IPS-NIHi7 (cell line): ENCODE data around the gene NTSR2.

ENCODE experiments used
- DNase-seq: peaks from one replicate; pipeline ENCODE4 v3.0.0; 2012; ENCODE audit warnings: mixed read lengths; ENCODE audit errors: extremely low spot score

NTSR2 gene

GRCh38 chr2:11657646-11658045 lies 12.3 kb downstream of the NTSR2 start:
- no peak for DNase-seq

GRCh38 chr2:11657195-11657594 lies 12.8 kb downstream of the NTSR2 start:
- DNase-seq = no peak

DNA sequence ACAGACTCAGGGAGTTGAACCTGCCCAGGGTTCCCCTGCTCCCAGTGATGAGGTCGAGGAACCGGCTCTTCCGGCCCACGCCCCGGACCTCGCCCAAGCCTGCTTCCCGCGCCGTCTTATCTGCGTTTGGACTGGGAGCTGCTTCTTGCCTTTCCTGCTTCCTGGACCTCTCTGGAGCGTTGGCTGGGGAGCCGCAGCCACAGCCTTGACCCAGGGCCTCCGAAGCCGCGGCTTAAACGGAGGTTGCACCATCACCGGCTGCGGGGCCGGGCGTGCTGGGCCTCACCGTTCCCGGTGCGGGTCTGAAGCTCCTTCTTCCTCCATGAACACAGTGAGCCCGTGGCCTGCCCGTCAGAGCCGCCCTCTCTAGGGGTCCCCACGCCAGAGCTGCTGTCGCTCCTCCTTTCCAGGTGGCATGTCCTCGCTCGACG lies 13.3 kb downstream of the NTSR2 start:
- no peak for DNase-seq

- no peak for DNase-seq
Observed at GRCh38 chr2:11656252-11656651, 13.7 kb downstream of the NTSR2 start.

DNA sequence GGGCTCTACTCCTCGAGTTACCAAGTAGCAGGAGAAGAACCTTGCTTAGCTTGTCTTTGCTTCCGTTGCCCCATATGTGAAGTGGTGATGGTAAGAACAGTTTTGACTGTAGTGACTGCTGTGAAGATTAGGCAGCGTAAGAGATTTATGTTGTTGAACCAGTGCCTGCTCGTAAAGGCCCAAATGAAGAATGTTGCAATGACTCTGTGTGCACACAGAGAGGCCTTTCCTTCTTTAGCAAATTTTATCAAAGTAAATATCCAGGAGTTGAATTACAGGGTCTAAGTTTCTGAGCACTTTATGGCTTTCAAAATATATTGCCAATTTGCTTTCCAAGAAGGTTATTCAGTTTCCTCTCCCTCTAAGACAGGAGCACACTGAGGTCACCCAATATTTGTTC lies 14.5 kb downstream of the NTSR2 start:
- no peak for DNase-seq

DNA sequence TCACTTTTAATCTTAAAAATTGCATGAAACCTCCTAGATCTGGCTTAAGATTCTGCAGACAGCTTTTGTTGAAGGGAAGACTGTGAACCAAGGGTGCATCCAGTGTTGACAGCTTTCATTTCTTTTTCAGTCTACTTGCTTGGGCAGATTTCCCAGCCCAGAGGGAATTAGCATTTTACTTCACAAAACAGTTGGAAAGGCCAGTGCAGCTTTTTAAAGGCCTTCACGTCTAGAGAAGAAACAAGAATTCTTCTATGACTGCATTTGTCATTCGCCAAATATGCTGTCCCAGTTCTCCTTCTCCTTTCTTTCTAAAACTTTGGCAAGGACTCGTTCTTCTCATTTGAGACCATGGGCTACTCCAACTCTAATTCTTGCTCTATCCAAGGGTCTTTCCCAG lies 17.4 kb downstream of the NTSR2 start:
- no peak for DNase-seq

DNA sequence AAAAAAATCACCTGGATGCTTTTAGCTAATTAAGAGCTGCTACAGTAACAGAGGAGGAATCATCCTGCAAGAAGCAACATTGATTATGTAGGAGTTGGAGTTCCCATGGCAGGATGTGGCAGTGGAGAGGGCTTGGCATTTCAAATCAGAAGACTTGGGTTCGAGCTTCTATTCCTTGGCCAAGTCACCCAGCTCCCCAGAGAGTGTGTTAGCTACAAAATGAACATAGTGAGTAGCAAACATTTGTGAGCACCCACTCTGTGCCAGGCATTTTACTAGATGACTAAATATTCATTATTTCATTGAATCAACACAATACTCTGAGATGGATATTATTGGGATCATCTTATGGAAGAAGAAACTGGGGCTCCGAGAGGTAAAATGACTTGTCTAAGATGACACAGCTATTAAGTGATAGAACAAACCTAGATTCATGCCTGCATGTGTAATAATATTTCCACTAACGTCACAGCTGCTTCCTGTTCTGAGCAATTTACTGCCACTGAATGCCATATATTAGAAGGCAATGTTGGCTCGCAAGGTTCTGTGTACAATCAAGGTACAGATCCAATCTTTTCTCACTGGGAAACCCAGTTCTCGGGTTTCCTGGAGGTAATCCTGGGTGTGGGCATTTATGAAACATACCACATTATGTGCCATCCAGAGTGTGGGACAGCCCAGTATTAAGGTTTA lies 18.0 kb downstream of the NTSR2 start:
- no peak for DNase-seq

GRCh38 chr2:11649093-11649492 lies 20.9 kb downstream of the NTSR2 start:
- DNase-seq = no peak

DNA sequence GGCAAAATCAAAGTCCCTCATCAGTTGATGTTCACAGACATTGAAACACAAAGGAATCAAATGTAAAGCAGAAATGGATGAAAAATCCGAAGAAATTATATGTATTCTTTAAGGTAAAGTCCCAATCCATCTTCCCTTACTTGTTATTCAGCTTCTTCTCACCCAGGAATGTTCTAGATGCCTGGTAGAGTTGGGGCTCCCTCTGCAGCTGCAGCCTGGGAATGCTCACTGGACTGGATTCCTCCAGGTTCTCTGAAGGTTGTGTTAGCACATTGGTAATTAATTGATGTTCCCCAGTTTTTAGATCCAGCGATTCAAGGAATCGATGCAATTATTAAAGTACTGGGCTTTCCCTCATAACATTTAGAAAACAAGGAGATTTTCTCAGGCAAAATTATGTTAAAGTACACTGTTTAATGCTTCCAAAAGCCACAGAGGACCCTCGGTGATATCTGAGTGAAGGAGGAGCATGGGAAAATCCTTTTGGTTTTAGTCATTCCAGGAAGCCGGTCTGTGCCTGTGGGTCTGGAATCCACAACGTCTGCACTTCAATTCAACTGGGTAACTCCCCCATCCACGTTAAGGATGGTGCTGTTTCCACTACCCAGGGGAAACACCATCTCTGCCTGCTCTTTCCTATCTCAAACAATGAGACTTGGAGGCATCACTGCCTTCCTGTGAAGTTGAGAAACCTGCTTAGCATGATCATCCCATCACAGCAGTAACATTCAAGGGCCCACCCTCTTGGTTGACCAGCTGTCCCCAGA lies 22.0 kb downstream of the NTSR2 start:
- DNase-seq = peak; percentile 36

DNA sequence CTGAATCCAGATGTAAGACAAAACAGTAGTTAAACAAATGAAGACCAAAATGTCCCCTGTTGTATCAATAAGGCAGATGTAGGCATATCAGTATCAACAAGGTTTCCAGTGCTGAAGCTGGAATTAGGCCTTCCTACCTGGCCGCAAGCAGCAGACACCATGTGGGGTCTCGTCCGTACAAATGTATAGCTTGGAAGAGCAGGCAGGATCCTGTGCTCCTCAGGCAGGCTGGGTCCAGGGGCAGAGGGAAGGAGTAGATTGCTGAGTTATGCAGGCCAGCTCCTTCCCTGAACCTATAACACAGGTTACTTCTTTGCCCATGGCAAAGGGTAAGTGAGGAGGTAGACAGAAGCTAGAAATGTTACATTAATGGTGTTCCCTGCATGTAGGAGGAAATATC lies 23.5 kb downstream of the NTSR2 start:
- no peak for DNase-seq

DNA sequence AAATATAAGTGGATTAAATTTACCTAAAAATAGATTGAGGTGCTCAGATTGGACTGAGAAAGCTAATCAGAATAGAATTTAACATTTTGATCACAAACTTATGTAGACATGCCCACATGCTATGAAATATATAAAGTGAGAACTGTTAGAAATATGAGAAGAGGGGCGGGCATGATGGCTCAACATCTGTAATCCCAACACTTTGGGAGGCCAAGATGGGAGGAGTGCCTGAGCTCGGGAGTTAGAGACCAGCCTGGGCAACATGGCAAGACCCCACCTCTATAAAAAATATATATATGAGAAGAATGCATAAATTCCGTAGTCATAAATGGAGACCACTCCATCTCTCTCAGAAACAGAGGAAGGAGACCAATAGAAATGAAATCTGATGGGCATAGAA lies 25.7 kb downstream of the NTSR2 start:
- DNase-seq = no peak

DNA sequence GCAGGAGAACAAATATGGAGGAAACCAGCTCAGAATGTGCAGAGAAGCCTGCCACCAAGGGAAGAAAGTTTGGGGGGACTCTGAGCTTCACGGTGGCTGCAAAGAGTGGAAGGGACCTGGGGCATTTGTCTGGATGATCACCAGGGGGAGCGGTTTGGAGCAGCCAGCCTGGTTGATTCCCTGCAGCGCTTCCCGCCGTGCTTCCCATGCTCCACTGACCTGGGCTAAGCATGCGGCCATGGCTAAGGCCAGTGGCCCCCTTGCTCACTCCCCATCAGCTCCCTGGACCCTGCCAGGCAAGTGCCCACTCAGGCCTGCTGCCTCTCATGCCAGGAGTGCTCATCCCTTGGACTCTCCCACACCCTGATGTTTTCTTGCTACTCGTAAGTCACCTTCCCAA lies 27.0 kb downstream of the NTSR2 start:
- peak; percentile 67 for DNase-seq

GRCh38 chr2:11640132-11640531 lies 29.9 kb downstream of the NTSR2 start:
- no peak for DNase-seq

GRCh38 chr2:11639503-11639902 lies 30.5 kb downstream of the NTSR2 start:
- no peak for DNase-seq

GRCh38 chr2:11637546-11637945 lies 32.4 kb downstream of the NTSR2 start:
- DNase-seq = no peak

DNA sequence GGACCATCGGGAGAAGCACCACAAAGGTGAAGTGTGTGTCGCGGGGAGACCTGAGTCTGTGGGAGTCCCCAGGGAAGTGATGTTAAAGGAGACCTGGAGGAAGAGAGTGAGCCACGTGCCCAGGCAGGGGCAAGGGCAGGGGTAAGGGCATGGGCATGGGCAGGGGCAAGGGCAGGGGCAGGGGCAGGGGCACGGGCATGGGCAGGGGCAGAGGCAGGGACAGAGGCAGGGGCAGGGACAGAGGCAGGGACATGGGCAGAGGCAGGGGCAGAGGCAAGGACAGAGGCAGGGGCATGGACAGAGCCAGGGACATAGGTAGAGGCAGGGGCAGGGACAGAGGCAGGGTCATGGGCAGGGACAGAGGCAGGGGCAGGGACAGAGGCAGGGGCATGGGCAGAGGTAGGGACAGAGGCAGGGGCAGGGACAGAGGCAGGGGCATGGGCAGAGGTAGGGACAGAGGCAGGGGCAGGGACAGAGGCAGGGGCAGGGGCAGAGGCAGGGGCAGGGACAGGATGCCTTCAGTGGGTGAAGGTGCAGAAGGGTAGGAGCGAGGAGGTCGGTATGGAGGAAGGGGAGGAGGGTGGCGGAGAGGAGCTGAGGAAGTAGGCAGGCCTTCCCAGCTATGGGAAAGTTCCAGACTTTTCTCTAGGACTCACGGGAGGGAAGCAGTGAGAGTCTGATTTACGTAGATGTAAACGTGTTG lies 33.3 kb downstream of the NTSR2 start:
- DNase-seq = no peak

- no peak for DNase-seq
Observed at GRCh38 chr2:11635141-11635540, 34.9 kb downstream of the NTSR2 start.

- no peak for DNase-seq
Observed at GRCh38 chr2:11634584-11634983, 35.4 kb downstream of the NTSR2 start.

GRCh38 chr2:11633923-11634478 lies 36.0 kb downstream of the NTSR2 start:
- no peak for DNase-seq

DNA sequence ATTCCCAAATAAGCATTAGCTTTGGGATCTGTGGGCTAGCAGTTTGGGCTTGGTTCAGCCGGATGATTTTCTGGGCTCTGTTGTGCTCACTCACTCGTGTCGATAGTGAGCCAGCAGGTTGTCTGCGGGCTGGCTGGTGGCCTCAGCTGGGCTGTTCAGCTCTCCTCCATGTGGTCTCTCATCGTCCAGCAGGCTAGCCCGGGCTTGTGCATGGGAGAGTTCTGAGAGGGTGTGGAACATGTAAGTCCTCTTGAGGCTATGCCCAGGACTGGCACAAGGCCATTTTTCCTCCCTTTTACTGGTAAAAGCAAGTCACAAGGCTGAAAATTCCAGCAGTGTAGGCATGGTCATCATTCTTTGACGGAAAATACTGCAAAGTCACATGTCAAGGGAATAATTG lies 38.5 kb downstream of the NTSR2 start:
- DNase-seq = no peak

DNA sequence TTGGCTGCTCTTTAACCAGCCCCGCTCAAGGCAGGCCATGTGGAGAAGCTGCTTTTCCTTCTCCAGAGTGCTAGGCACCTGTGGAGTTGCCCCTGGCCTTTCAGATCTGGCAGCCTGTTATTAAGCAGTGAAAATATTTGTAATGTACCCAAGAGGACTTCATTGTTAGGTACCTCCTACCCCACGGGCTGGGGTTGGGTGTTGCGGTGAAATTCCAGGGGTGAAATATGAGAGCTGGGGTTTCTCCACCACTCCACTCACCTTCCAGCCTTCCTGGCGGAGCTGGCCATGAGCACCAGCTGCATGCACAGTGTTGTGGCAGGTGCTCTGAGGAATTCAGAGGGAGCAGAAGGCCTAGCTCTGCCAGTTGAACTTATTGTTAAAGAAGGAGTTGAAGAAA lies 39.1 kb downstream of the NTSR2 start:
- DNase-seq = no peak

GRCh38 chr2:11629851-11630250 lies 40.1 kb downstream of the NTSR2 start:
- no peak for DNase-seq

GRCh38 chr2:11629215-11629614 lies 40.8 kb downstream of the NTSR2 start:
- no peak for DNase-seq
